Left ventricle myocardium inferior (tissue), 1 donor: Measurements from ENCODE around the gene ADAMTS9. TPM values are rescaled to one million over a fixed set of nuclear protein-coding genes. Genes with fewer than 3 reads are reported as not detected.
"Not testable (repeated sequence)": the region's sequence is repeated elsewhere in the genome, so short reads cannot be mapped to it uniquely, and the experiment has no call there.

ENCODE experiments used
- DNase-seq: peaks from one replicate; pipeline ENCODE4 v3.0.0-alpha.2; 2020
- H3K27ac ChIP-seq: fragments of 200-600 bp; replicated peaks from 2 replicates; pipeline ENCODE4 v1.8.0; 2021
- H3K27me3 ChIP-seq: fragments of 200-600 bp; 2 replicates; pipeline ENCODE4 v1.8.0; 2021; ENCODE audit warnings: low read depth
- H3K36me3 ChIP-seq: fragments of 200-600 bp; 2 replicates; pipeline ENCODE4 v1.8.0; 2021
- H3K4me1 ChIP-seq: fragments of 200-600 bp; 2 replicates; pipeline ENCODE4 v1.8.0; 2021
- H3K4me3 ChIP-seq: fragments of 200-600 bp; 2 replicates; pipeline ENCODE4 v1.8.0; 2021; ENCODE audit warnings: mild to moderate bottlenecking, moderate library complexity
- H3K9me3 ChIP-seq: fragments of 200-600 bp; replicated peaks from 2 replicates; pipeline ENCODE4 v1.8.0; 2021
- CTCF ChIP-seq: fragments of 200-600 bp; IDR thresholded peaks from 2 replicates; pipeline ENCODE4 v1.8.0; 2021; ENCODE audit warnings: antibody characterized with exemption, mild to moderate bottlenecking, borderline replicate concordance
- intact Hi-C: fragments of 100-400 bp; cut with micrococcal nuclease; formaldehyde crosslinking; loops from one replicate; pipeline ENCODE4 v1.11.0; 2022
- total RNA-seq: library from RNA; stranded (reverse); fragmentation: NEBNext Ultra II Directional; extraction: Animal tissue kit (Norgen Biotek cat#: 25700); gene quantifications from one replicate; pipeline ENCODE4 v1.2.1, GENCODE V29; 2021
- donor health status: DM: no; HTN: yes; CAD: no; lungs with severe emphysema.

The ADAMTS9 gene
- total RNA-seq, 1 donor from 2014 or later = 14.7 TPM

- peaks cover 21% of the 10 kb centered on the region for H3K4me1 ChIP-seq
- H3K9me3 ChIP-seq = no peaks in the 10 kb centered on the region
- no peak for DNase-seq
- intact Hi-C loops = no loop called here
- no peak overlapping the region for H3K27ac ChIP-seq
- H3K27me3 ChIP-seq = no peaks in the 10 kb centered on the region
- H3K36me3 ChIP-seq = peaks cover 40% of the 10 kb centered on the region
- H3K4me3 ChIP-seq = no peak overlapping the region
- TF ChIP-seq CTCF = no peak
Observed at GRCh38 chr3:64546856-64547255, 140.9 kb downstream of the ADAMTS9 start.

GRCh38 chr3:64545239-64545638, 142.6 kb downstream of the ADAMTS9 start:
- DNase-seq, H3K27ac ChIP-seq, H3K9me3 ChIP-seq, H3K27me3 ChIP-seq, H3K4me3 ChIP-seq, intact Hi-C loops: not testable (repeated sequence)
- peaks cover 43% of the 10 kb centered on the region for H3K36me3 ChIP-seq
- H3K4me1 ChIP-seq = peaks cover 25% of the 10 kb centered on the region

- no peak overlapping the region for H3K27ac ChIP-seq
- H3K27me3 ChIP-seq = no peaks in the 10 kb centered on the region
- TF ChIP-seq CTCF = no peak
- peaks cover 60% of the 10 kb centered on the region for H3K36me3 ChIP-seq
- H3K9me3 ChIP-seq = no peaks in the 10 kb centered on the region
- DNase-seq = no peak
- H3K4me1 ChIP-seq = peaks cover 19% of the 10 kb centered on the region
- intact Hi-C loops = no loop called here
- no peak overlapping the region for H3K4me3 ChIP-seq
Observed at GRCh38 chr3:64541803-64542202, 146.0 kb downstream of the ADAMTS9 start.

- Histone ChIP-seq H3K4me3 (no peak overlapping the region), H3K27me3 (no peaks in the 10 kb centered on the region), H3K27ac (no peak overlapping the region), H3K36me3 (peaks cover 53% of the 10 kb centered on the region), H3K9me3 (no peaks in the 10 kb centered on the region), H3K4me1 (peaks cover 19% of the 10 kb centered on the region)
- no peak for DNase-seq
- intact Hi-C loops = loop anchor here (10.0 kb wide), 3 partner anchors 625 to 795 kb away; no protein-coding TSS in a partner anchor
- TF ChIP-seq CTCF = no peak
Observed at GRCh38 chr3:64539451-64540196, 148.2 kb downstream of the ADAMTS9 start.

GRCh38 chr3:64536166-64536565, 151.6 kb downstream of the ADAMTS9 start:
- no peak overlapping the region for H3K27ac ChIP-seq

More at GRCh38 chr3:64536166-64536565, 151.6 kb downstream of the ADAMTS9 start:
- peaks cover 34% of the 10 kb centered on the region for H3K4me1 ChIP-seq
- TF ChIP-seq CTCF = no peak
- H3K36me3 ChIP-seq = peaks cover 52% of the 10 kb centered on the region
- no peaks in the 10 kb centered on the region for H3K9me3 ChIP-seq
- H3K4me3 ChIP-seq = no peak overlapping the region
- no peak for DNase-seq
- no peaks in the 10 kb centered on the region for H3K27me3 ChIP-seq
- intact Hi-C loops = loop anchor here (10.0 kb wide), 3 partner anchors 629 to 799 kb away; no protein-coding TSS in a partner anchor
